ENCODE data around the gene KLF4. TPM values are rescaled to one million over a fixed set of nuclear protein-coding genes. Genes with fewer than 3 reads are reported as not detected.

Gene KLF4
- 0.92 and 1.4 TPM in 2 replicates for polyA plus RNA-seq
- polyA minus RNA-seq, result 0.93 and 1.2 TPM in 2 replicates

- Histone ChIP-seq H3K27ac (ENCODE audit: low read length) (peak within 1 kb of the TSS; percentile 28), H2AFZ (ENCODE audit: low read depth, low read length) (peak within 1 kb of the TSS; percentile 51)
These were observed at the start of gene KLF4 for GRCh38 chr9:107489687-107490605. Gene KLF4 (minus strand): TSS chr9:107489769. CDS start chr9:107489172, 597 bp downstream.

GRCh38 chr9:107536462-107536861 is 46.9 kb upstream of the KLF4 start:
- H2AFZ ChIP-seq (ENCODE audit: low read depth, low read length), result no peak overlapping the region
- no peak overlapping the region for H3K9ac ChIP-seq (ENCODE audit: low read length)
- H3K4me2 ChIP-seq (ENCODE audit: low read length), result no peak overlapping the region
- H3K36me3 ChIP-seq (ENCODE audit: insufficient read depth, low read length), result no peaks in the 10 kb centered on the region
- H3K9me3 ChIP-seq (ENCODE audit: low read length), result no peaks in the 10 kb centered on the region
- H3K4me3 ChIP-seq (ENCODE audit: low read length), result no peak overlapping the region
- no peaks in the 10 kb centered on the region for H3F3A ChIP-seq (ENCODE audit: insufficient read depth, low read length, poor library complexity, severe bottlenecking)
- H3K79me2 ChIP-seq (replicated peaks; ENCODE audit: insufficient read depth, low read length), result no peaks in the 10 kb centered on the region
- no peak overlapping the region for H3K27ac ChIP-seq (ENCODE audit: low read length)
- H3K9me2 ChIP-seq (ENCODE audit: insufficient read depth, low read length), result no peaks in the 10 kb centered on the region
- H3K27me3 ChIP-seq (ENCODE audit: insufficient read depth, low read depth, low read length), result no peaks in the 10 kb centered on the region
- no peaks in the 10 kb centered on the region for H4K20me1 ChIP-seq (ENCODE audit: insufficient read depth)
- TF ChIP-seq, protein P1, sequence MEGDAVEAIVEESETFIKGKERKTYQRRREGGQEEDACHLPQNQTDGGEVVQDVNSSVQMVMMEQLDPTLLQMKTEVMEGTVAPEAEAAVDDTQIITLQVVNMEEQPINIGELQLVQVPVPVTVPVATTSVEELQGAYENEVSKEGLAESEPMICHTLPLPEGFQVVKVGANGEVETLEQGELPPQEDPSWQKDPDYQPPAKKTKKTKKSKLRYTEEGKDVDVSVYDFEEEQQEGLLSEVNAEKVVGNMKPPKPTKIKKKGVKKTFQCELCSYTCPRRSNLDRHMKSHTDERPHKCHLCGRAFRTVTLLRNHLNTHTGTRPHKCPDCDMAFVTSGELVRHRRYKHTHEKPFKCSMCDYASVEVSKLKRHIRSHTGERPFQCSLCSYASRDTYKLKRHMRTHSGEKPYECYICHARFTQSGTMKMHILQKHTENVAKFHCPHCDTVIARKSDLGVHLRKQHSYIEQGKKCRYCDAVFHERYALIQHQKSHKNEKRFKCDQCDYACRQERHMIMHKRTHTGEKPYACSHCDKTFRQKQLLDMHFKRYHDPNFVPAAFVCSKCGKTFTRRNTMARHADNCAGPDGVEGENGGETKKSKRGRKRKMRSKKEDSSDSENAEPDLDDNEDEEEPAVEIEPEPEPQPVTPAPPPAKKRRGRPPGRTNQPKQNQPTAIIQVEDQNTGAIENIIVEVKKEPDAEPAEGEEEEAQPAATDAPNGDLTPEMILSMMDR (IDR thresholded peaks at IDR 0.05; ENCODE audit: poor library complexity, severe bottlenecking), result no peak
- no peak for TF ChIP-seq SMC3 (conservative IDR thresholded peaks at IDR 0.05; ENCODE audit: poor library complexity)
- no peak for TF ChIP-seq REST (IDR thresholded peaks at IDR 0.05; ENCODE audit: borderline replicate concordance)
- no peak for TF ChIP-seq EZH2 (IDR thresholded peaks at IDR 0.05; ENCODE audit: borderline replicate concordance, insufficient read depth, low read length, poor library complexity, severe bottlenecking)
- TF ChIP-seq POLR2AphosphoS5 (IDR thresholded peaks at IDR 0.05), result no peak

More at GRCh38 chr9:107489687-107490605, at the start of gene KLF4:
- H3K27me3 ChIP-seq (ENCODE audit: insufficient read depth, low read depth, low read length), result peaks cover 69% of the 10 kb centered on the region
- no peaks in the 10 kb centered on the region for H3K9me3 ChIP-seq (ENCODE audit: low read length)
- no peaks in the 10 kb centered on the region for H3K9me2 ChIP-seq (ENCODE audit: insufficient read depth, low read length)
- peak within 1 kb of the TSS; percentile 82 for H3K4me2 ChIP-seq (ENCODE audit: low read length)
- no peaks in the 10 kb centered on the region for H3K36me3 ChIP-seq (ENCODE audit: insufficient read depth, low read length)
- no peaks in the 10 kb centered on the region for H3F3A ChIP-seq (ENCODE audit: insufficient read depth, low read length, poor library complexity, severe bottlenecking)
- H4K20me1 ChIP-seq (ENCODE audit: insufficient read depth), result no peaks in the 10 kb centered on the region
- no peaks in the 10 kb centered on the region for H3K79me2 ChIP-seq (replicated peaks; ENCODE audit: insufficient read depth, low read length)
- peak within 1 kb of the TSS; percentile 83 for H3K4me3 ChIP-seq (ENCODE audit: low read length)
- TF ChIP-seq REST (IDR thresholded peaks at IDR 0.05; ENCODE audit: borderline replicate concordance) (no peak), SMC3 (conservative IDR thresholded peaks at IDR 0.05; ENCODE audit: poor library complexity) (peak; percentile 60), MXI1 (conservative IDR thresholded peaks at IDR 0.05; ENCODE audit: poor library complexity, severe bottlenecking) (peak; percentile 75), TAF1 (IDR thresholded peaks at IDR 0.05; ENCODE audit: low read depth) (peak; percentile 49), EZH2 (IDR thresholded peaks at IDR 0.05; ENCODE audit: borderline replicate concordance, insufficient read depth, low read length, poor library complexity, severe bottlenecking) (no peak), EP300 (conservative IDR thresholded peaks at IDR 0.05; ENCODE audit: poor library complexity, severe bottlenecking) (peak; percentile 64), POLR2AphosphoS5 (IDR thresholded peaks at IDR 0.05) (peak; percentile 59), RAD21 (conservative IDR thresholded peaks at IDR 0.05) (peak; percentile 60)
- TF ChIP-seq, protein P1 (IDR thresholded peaks at IDR 0.05; ENCODE audit: poor library complexity, severe bottlenecking), result no peak
- peak within 1 kb of the TSS; percentile 70 for H3K9ac ChIP-seq (ENCODE audit: low read length)
